Natural killer cell (primary cell): ENCODE data around the gene ADCK1. TPM values are rescaled to one million over a fixed set of nuclear protein-coding genes. Genes with fewer than 3 reads are reported as not detected.
A peak's percentile ranks its signal among the peaks of the same experiment; 100 is the strongest.

Experiments used
- ATAC-seq, 3 donors: fragments of 150-1000 bp in 2 of 3; fragments of 200-7000 bp in 1 of 3; cut with Tn5 transposase; 1 replicate in 1 of 3; 2 replicates in 2 of 3; pipeline ENCODE4 v1.10.0; 2021; ENCODE audit warnings: mild to moderate bottlenecking in 2 of 3, moderate library complexity in 2 of 3
- DNase-seq, 2 donors: peaks; one replicate each; pipeline versions ENCODE4 v3.0.0 to v3.0.0-alpha.2; 2013 to 2021; ENCODE audit warnings: mixed read lengths in 1 of 2
- H3K27ac ChIP-seq: one replicate; pipeline ENCODE4 v1.5.1; 2013; ENCODE audit warnings: mild to moderate bottlenecking, low read length
- H3K27me3 ChIP-seq: one replicate; pipeline ENCODE4 v1.6.1; 2013; ENCODE audit warnings: low read length; ENCODE audit not compliant: control insufficient read depth, insufficient read depth
- H3K36me3 ChIP-seq: one replicate; pipeline ENCODE4 v1.6.1; 2013; ENCODE audit warnings: low read length; ENCODE audit not compliant: control insufficient read depth, insufficient read depth
- H3K4me1 ChIP-seq: one replicate; pipeline ENCODE4 v1.6.1; 2013; ENCODE audit warnings: low read length; ENCODE audit not compliant: control insufficient read depth, insufficient read depth
- H3K4me3 ChIP-seq: one replicate; pipeline ENCODE4 v1.5.1; 2013; ENCODE audit warnings: low read length
- H3K9me3 ChIP-seq: one replicate; pipeline ENCODE4 v1.6.1; 2013; ENCODE audit warnings: low read length; ENCODE audit not compliant: control insufficient read depth, insufficient read depth
- H3K27ac Mint-ChIP-seq, 2 donors: one replicate each; pipeline ENCODE4 v1.8.0; 2022; ENCODE audit warnings: mild to moderate bottlenecking in 2 of 2, mixed read lengths in 2 of 2, moderate library complexity in 1 of 2
- H3K27me3 Mint-ChIP-seq, 2 donors: one replicate each; pipeline ENCODE4 v1.8.0; 2022; ENCODE audit warnings: low read depth in 2 of 2, mixed read lengths in 2 of 2
- H3K36me3 Mint-ChIP-seq: one replicate; pipeline ENCODE4 v1.8.0; 2022; ENCODE audit warnings: mixed read lengths
- H3K4me1 Mint-ChIP-seq, 2 donors: one replicate each; pipeline ENCODE4 v1.8.0; 2022; ENCODE audit warnings: mixed read lengths in 2 of 2
- H3K4me3 Mint-ChIP-seq: one replicate; pipeline ENCODE4 v1.8.0; 2022; ENCODE audit warnings: mild to moderate bottlenecking, moderate library complexity, mixed read lengths
- H3K9me3 Mint-ChIP-seq, 2 donors: one replicate each; pipeline ENCODE4 v1.8.0; 2022; ENCODE audit warnings: mixed read lengths in 2 of 2
- CTCF ChIP-seq: fragments of 200-600 bp; IDR thresholded peaks from one replicate; pipeline ENCODE4 v1.8.0; 2022; ENCODE audit warnings: antibody characterized with exemption
- WGBS: methylation state at CpG from one replicate; pipeline ENCODE4 v1.1.7; 2013; ENCODE audit warnings: missing lambda C conversion rate; ENCODE audit not compliant: insufficient coverage; 5-methylcytosine and 5-hydroxymethylcytosine counted together
- intact Hi-C: fragments of 100-400 bp; cut with micrococcal nuclease; formaldehyde crosslinking; loops from one replicate; pipeline ENCODE4 v1.14.2; 2022
- total RNA-seq, 4 donors: library from RNA; stranded (reverse); fragments of 120-200 nt in 1 of 4; gene quantifications; one replicate each; pipeline versions ENCODE4 v1.2.3 to v1.2.4, GENCODE V29; 2013 to 2022

The ADCK1 gene
- total RNA-seq, 3 donors from 2014 or later (not counting 1 experiment from before 2014, with no cell fraction given) = 8.0 to 9.2 (median 8.5) TPM

GRCh38 chr14:77980475-77981321, 180.8 kb downstream of the ADCK1 start:
- no peak for TF ChIP-seq CTCF
- no peak for ATAC-seq
- Mint-ChIP-seq H3K36me3 (no peaks in the 10 kb centered on the region), H3K4me3 (peak overlapping the region; percentile 47), H3K27ac (no peak overlapping the region), H3K9me3 (no peaks in the 10 kb centered on the region), H3K27me3 (peaks cover 28 to 37% of the 10 kb centered on the region in 2 donors), H3K4me1 (peaks cover 6 to 12% of the 10 kb centered on the region in 2 donors)
- Histone ChIP-seq H3K9me3 (no peaks in the 10 kb centered on the region), H3K4me3 (no peak overlapping the region), H3K27me3 (no peaks in the 10 kb centered on the region), H3K36me3 (no peaks in the 10 kb centered on the region), H3K4me1 (no peaks in the 10 kb centered on the region), H3K27ac (no peak overlapping the region)
- DNase-seq = no peak
- WGBS = 14% methylated on average over 45 of the region's 45 CpGs
- intact Hi-C loops = no loop called here

Other genes with a start within 250 kb of the ADCK1 start
- gene SPTLC2, start 183.5 kb upstream of the ADCK1 start, total RNA-seq = 10 to 100 TPM; 35.2 to 58.6 (median 50.4) TPM
- 10 to 100 TPM in 1 of 3 donors, 1 to 10 TPM in 2; 3.6 to 10.2 (median 7.1) TPM for gene ALKBH1, start 92.1 kb upstream of the ADCK1 start, total RNA-seq
- gene SLIRP, start 92.0 kb upstream of the ADCK1 start, total RNA-seq = 10 to 100 TPM; 29.5 to 33.1 (median 31.6) TPM
- 100 to 1,000 TPM in 2 of 3 donors, 10 to 100 TPM in 1; 89.7 to 106 (median 103) TPM for gene SNW1, start 39.0 kb upstream of the ADCK1 start, total RNA-seq